Adipocyte (in vitro differentiated cells): ENCODE results near the gene STK16.

Experiments
- DNase-seq: peaks from one replicate; pipeline ENCODE4 v3.0.0-alpha.2; 2015; ENCODE audit warnings: low read depth
- H3K27me3 ChIP-seq: replicated peaks from 2 replicates; pipeline ENCODE4 v1.7.0; 2013; ENCODE audit warnings: mild to moderate bottlenecking, low read length, moderate library complexity; ENCODE audit not compliant: control insufficient read depth, insufficient read depth
- H3K36me3 ChIP-seq: 2 replicates; pipeline ENCODE4 v1.7.0; 2013; ENCODE audit warnings: low read length, mild to moderate bottlenecking, moderate library complexity; ENCODE audit not compliant: control insufficient read depth, insufficient read depth, severe bottlenecking
- H3K4me1 ChIP-seq: 2 replicates; pipeline ENCODE4 v1.7.0; 2013; ENCODE audit warnings: mild to moderate bottlenecking, low read length, moderate library complexity; ENCODE audit not compliant: control insufficient read depth, insufficient read depth
- H3K4me3 ChIP-seq: 2 replicates; pipeline ENCODE4 v1.7.0; 2013; ENCODE audit warnings: mild to moderate bottlenecking, low read length, moderate library complexity
- H3K9ac ChIP-seq: 2 replicates; pipeline ENCODE4 v1.7.0; 2013; ENCODE audit warnings: mild to moderate bottlenecking, low read length, moderate library complexity
- H3K9me3 ChIP-seq: 2 replicates; pipeline ENCODE4 v1.7.0; 2013; ENCODE audit warnings: mild to moderate bottlenecking, low read length, moderate library complexity; ENCODE audit not compliant: control insufficient read depth

The STK16 gene

GRCh38 chr2:219277703-219278654 is 32.7 kb downstream of the STK16 start:
- no peaks in the 10 kb centered on the region for H3K27me3 ChIP-seq
- H3K4me3 ChIP-seq: peak overlapping the region; percentile 74
- peaks cover 25% of the 10 kb centered on the region for H3K36me3 ChIP-seq
- H3K4me1 ChIP-seq: peaks cover 36% of the 10 kb centered on the region
- peak; percentile 92 for DNase-seq
- H3K9me3 ChIP-seq: no peaks in the 10 kb centered on the region
- H3K9ac ChIP-seq: peak overlapping the region; percentile 85

GRCh38 chr2:219278655-219279150 is 33.4 kb downstream of the STK16 start:
- Histone ChIP-seq H3K4me3 (peak overlapping the region; percentile 74), H3K4me1 (peaks cover 35% of the 10 kb centered on the region), H3K9ac (peak overlapping the region; percentile 85), H3K9me3 (no peaks in the 10 kb centered on the region), H3K27me3 (no peaks in the 10 kb centered on the region), H3K36me3 (peaks cover 31% of the 10 kb centered on the region)
- DNase-seq: no peak

GRCh38 chr2:219279151-219279915 is 34.1 kb downstream of the STK16 start, which contains the start of gene DNAJB2:
TSS of gene DNAJB2 (plus strand) at chr2:219279366. CDS start at chr2:219279834, 468 bp downstream.
- H3K9me3 ChIP-seq: no peaks in the 10 kb centered on the region
- peak within 1 kb of the TSS; percentile 92 for H3K4me3 ChIP-seq
- H3K9ac ChIP-seq: peak within 1 kb of the TSS; percentile 92
- H3K4me1 ChIP-seq: peaks cover 29% of the 10 kb centered on the region
- peaks cover 36% of the 10 kb centered on the region for H3K36me3 ChIP-seq
- DNase-seq: peak; percentile 99
- H3K27me3 ChIP-seq: no peaks in the 10 kb centered on the region

- Histone ChIP-seq H3K27me3 (no peaks in the 10 kb centered on the region), H3K9ac (peak overlapping the region; percentile 92), H3K36me3 (peaks cover 43% of the 10 kb centered on the region), H3K9me3 (no peaks in the 10 kb centered on the region), H3K4me3 (peak overlapping the region; percentile 92), H3K4me1 (peaks cover 22% of the 10 kb centered on the region)
- no peak for DNase-seq
These were observed 34.7 kb downstream of the STK16 start for GRCh38 chr2:219279916-219280516.

DNA sequence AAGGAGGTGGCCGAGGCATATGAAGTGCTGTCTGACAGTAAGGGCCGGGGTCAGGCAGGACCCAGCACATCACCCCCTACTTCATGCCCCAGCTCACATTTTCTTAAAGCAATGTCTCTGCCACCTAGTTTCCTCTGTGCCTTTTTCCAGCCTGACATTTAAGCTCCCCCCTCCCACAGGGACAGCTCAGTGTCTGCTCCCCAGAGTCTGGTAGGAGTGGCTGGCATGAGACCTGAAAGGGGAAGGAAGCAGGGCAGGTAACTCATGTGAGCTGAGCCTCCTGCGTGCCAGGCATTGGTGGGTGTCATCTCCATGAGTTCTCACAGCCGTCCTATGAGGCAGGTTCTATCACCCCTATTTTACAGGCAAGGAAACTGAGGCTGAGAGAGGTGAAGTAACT is 35.4 kb downstream of the STK16 start:
- Histone ChIP-seq H3K9ac (peak overlapping the region; percentile 92), H3K36me3 (peaks cover 43% of the 10 kb centered on the region), H3K9me3 (no peaks in the 10 kb centered on the region), H3K4me1 (peaks cover 26% of the 10 kb centered on the region), H3K27me3 (no peaks in the 10 kb centered on the region), H3K4me3 (no peak overlapping the region)
- DNase-seq: no peak

DNA sequence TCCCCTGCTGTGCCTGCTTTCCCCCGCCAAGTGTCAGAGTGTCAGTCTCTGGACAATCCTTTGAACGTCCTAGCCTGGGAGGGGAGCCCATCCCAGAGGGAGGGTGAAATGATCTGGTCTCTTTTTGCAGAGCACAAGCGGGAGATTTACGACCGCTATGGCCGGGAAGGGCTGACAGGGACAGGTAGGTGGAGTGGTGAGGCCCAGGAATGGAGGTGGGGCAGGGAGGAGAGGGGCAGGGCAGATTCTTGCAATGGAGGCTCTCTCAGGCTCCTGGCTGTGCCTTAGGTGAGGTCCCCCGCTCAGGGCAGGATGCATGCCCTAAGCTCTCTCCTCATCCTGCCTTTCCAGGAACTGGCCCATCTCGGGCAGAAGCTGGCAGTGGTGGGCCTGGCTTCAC is 36.3 kb downstream of the STK16 start:
- Histone ChIP-seq H3K9ac (no peak overlapping the region), H3K4me3 (no peak overlapping the region), H3K27me3 (no peaks in the 10 kb centered on the region), H3K4me1 (peaks cover 32% of the 10 kb centered on the region), H3K36me3 (peaks cover 43% of the 10 kb centered on the region), H3K9me3 (no peaks in the 10 kb centered on the region)
- no peak for DNase-seq

DNA sequence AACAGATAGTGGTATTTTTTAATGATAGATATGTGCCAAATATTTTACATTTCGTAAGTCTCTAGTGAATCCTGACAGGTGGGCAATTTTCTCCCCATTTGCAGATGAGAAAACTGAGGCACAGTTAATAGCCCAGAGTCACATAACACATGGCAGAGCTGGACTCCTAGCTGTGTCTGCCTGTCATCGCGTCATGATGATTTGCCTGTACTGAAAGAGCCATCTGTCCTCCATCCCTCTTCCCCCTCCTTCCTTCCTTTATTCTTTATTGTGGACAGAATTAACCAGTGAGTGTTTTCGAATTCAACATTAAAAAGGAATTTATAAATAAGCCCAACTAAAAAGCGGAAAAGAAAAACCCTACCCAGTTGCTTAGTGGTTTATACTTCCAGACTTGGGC is 37.1 kb downstream of the STK16 start:
- Histone ChIP-seq H3K36me3 (peaks cover 43% of the 10 kb centered on the region), H3K9me3 (no peaks in the 10 kb centered on the region), H3K4me3 (no peak overlapping the region), H3K4me1 (peaks cover 37% of the 10 kb centered on the region), H3K27me3 (no peaks in the 10 kb centered on the region), H3K9ac (no peak overlapping the region)
- DNase-seq: no peak

DNA sequence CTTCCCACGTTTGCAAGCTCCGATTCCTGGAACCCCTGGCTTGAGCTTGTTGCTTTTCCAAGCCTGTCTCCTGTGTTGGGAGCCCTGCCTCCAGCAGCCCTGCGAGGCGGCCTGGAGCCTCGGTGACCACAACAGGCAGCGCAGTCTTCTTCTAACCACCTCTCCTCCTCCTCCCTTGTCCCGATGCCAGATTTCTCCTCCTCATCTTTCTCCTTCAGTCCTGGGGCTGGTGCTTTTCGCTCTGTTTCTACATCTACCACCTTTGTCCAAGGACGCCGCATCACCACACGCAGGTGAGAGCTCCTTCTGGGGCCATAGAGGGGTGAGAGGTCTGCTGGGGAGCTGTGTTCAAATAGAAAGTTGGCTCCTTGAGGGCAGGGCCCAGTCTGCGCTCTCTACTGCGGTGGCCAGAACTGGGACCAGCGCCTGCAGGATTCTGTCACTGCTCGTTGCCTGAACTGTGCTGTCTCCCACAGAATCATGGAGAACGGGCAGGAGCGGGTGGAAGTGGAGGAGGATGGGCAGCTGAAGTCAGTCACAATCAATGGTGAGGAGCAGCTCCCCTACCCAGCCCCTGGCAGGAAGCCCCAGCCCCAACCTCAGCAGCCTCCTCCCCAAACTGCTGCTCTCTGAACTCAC is 37.8 kb downstream of the STK16 start:
- Histone ChIP-seq H3K4me1 (peaks cover 33% of the 10 kb centered on the region), H3K9ac (no peak overlapping the region), H3K27me3 (no peaks in the 10 kb centered on the region), H3K36me3 (peaks cover 43% of the 10 kb centered on the region), H3K4me3 (no peak overlapping the region), H3K9me3 (no peaks in the 10 kb centered on the region)
- DNase-seq: no peak

DNA sequence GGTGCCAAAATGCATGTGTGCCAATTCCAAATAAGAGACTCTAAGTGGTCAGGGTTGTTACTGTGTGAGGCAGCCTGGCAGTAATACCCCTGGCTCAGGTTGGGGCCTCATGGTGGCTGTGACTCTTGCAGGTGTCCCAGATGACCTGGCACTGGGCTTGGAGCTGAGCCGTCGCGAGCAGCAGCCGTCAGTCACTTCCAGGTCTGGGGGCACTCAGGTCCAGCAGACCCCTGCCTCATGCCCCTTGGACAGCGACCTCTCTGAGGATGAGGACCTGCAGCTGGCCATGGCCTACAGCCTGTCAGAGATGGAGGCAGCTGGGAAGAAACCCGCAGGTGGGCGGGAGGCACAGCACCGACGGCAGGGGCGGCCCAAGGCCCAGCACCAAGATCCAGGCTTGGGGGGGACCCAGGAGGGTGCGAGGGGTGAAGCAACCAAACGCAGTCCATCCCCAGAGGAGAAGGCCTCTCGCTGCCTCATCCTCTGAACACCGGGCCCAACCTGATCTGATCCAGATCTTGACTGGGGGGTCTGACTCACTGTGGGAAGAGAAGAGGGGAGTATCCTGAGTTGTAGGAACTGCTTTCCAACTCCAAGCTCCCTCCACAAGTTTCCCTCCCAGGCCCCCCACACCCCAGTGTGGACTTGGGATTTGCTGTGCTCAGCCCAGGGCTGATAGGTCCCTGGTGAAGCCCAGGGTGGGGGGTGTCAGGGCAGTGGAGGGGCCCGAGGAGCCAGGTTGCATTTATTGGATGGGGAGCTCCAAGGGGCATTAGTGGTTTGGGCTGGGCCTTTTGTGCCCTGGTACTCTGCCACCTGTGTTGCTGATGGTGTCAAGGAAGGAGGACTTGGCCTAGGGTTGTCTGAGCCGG is 39.5 kb downstream of the STK16 start:
- DNase-seq: no peak
- H3K27me3 ChIP-seq: no peaks in the 10 kb centered on the region

GRCh38 chr2:219285373-219285735 is 40.1 kb downstream of the STK16 start:
- Histone ChIP-seq H3K27me3 (no peaks in the 10 kb centered on the region), H3K36me3 (peaks cover 43% of the 10 kb centered on the region), H3K4me3 (no peak overlapping the region), H3K4me1 (peaks cover 29% of the 10 kb centered on the region), H3K9me3 (no peaks in the 10 kb centered on the region), H3K9ac (no peak overlapping the region)
- DNase-seq: no peak

More for the DNA sequence above, 39.5 kb downstream of the STK16 start:
- Histone ChIP-seq H3K4me3 (no peak overlapping the region), H3K36me3 (peaks cover 43% of the 10 kb centered on the region), H3K4me1 (peaks cover 30% of the 10 kb centered on the region), H3K9ac (no peak overlapping the region), H3K9me3 (no peaks in the 10 kb centered on the region)
